ENCODE measurements around the gene SYNE2.

- TF ChIP-seq CTCF (IDR thresholded peaks at IDR 0.05) (no peak), POLR2A (IDR thresholded peaks at IDR 0.05) (no peak)
Measured at GRCh38 chr14:64159588-64159987, 306.8 kb downstream of the SYNE2 start.
